Ovary (tissue), 3 donors: ENCODE results near the gene KPTN.

ENCODE experiments used
- CTCF ChIP-seq, 3 donors: fragments of 450-650 bp in 2 of 3; fragments of 200-600 bp in 1 of 3; IDR thresholded peaks; one replicate each; pipeline versions ENCODE4 v1.5.1 to v1.8.0; 2016 to 2022; ENCODE audit warnings: antibody characterized with exemption in 3 of 3, mild to moderate bottlenecking in 1 of 3
- POLR2A ChIP-seq: fragments of 450-650 bp; IDR thresholded peaks from one replicate; pipeline ENCODE4 v1.6.1; 2017; ENCODE audit warnings: antibody characterized with exemption, mild to moderate bottlenecking, moderate library complexity
- donor health status: DM: no; HTN: no; CAD: no.

DNA sequence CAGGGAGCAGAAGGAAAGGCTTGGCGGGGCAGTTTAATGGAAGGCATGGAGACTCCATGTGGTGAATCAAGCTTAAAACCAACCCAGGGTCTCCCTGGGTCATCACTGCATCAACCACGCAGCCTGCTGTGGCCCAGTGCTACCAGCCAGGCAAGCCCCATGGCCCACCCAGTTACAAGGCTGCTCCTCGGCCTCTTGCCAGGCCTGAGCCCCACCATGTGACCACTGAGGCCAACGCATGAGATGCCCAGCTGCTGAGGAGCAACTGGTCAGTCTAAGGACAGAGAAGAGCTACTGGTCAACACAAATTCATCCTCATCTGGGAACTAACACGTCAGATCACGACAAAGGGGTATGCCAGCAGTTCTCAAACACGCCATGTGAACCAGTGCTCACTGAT, 15.4 kb upstream of the KPTN start:
- TF ChIP-seq POLR2A (no peak), CTCF (IDR thresholded peaks at IDR 0.05) (no peak)
